GM21360 (cell line): Measurements from ENCODE around the gene DHRS11.

Experiments used
- ATAC-seq: cut with Tn5 transposase; IDR thresholded peaks from one replicate; pipeline ENCODE4 v1.9.1; 2021; ENCODE audit warnings: mild to moderate bottlenecking, moderate library complexity; ENCODE audit not compliant: unreplicated experiment

DHRS11 gene

DNA sequence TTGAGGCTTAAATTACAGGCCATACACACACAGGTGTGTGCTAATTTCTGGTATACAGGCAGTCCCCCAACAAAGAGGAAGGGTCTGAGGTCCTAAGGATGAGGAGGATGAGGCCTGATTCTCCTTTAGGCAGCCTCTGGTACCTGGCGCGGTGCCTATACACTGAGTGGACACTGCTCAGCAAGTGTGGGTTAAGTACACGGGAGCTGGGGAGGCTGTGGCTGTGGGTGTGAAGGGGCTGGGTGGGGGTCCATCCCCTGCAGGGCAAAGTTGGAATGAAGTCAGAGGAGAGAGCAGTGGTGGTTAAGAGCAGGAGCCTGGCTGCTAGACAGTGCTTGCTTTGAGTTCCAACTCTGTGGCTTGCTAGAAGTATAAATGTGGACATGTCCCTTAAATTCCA is 20.6 kb downstream of the DHRS11 start:
- ATAC-seq: no peak

- ATAC-seq: no peak
Measured at GRCh38 chr17:36613155-36613554, 21.5 kb downstream of the DHRS11 start.

DNA sequence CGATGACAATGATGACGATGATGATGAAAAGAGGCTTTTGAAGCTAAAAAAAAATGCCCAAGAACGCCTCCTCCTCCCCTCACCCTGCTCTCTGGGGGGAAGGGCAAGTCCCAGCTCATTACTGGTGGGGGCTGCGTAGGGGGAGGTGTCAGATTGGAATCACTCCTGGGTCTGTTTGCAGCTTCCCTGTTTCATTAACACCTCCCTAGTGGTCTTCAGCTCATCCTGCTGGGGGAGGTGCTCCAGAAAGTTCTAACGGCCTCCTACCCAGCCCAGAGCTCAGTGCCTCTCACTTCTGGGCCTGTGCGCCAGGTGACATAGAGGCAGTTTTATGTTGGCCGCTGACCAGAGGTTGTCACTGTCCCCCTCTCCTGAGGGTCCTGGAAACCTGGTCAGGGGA is 22.4 kb downstream of the DHRS11 start:
- ATAC-seq: no peak

GRCh38 chr17:36614933-36615332 is 23.3 kb downstream of the DHRS11 start:
- no peak for ATAC-seq

DNA sequence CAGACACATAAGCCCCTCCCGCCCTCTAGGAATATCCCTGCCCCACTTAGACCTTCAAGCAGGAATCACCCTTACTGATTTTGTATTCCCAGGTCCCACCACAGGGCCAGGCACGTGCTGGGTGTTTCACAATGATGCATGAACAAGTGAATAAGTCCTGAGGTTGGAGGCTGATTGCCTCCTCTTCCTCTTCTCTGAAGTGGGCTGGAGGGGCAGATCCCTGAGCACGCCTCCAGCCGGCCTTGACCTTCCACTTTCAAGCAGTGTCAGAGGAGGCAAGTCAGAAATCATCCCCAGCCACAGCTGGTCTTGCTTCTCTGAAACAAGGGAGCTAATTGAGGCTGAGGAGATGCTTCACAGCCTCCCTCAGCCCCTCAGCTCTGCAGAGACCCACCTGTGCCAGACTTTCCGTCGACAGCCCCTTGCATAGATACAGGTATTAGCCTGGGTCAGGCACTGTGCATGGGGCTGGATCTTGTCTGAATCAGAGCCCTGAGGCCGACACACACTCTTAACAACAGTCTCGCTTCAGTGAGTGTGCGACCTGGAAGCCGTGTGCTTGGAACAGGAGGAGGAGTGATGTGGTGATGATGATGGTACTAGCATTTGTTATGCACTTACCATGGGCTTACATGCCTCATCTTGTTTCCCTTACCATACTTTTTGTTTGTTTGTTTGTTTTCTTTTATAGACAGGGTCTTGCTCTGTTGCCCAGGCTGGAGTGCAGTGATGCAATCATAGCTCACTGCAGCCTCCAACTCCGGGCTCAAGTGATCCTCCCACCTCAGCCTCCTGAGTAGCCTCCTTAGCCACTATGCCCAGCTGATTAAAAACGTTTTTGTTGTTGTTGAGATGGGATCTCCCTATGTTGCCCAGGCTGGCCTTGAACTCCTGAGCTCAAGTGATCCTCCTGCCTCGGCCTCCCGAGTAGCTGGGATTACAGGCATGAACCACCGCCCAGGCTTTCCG is 24.7 kb downstream of the DHRS11 start:
- ATAC-seq: no peak

DNA sequence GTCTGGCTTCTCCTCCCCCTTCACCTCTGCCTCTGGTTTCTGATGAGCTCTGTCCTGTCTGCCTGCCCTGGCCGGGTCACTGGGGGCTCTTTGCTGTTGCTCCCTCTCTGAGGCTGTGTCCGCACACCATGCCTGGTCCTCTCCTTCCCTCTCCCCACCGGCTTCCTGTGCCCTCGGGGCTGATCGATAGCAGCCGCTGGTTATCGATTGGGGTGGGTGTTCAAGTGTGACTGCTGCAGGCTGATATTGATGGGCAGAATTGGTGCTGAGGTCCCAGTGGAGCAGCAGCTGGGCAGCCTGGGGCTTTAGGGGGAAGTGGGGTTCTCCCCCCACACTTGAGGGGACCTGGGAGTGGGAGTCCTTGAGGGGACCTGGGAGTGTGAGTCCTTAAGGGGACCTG is 26.1 kb downstream of the DHRS11 start:
- ATAC-seq: no peak

- no peak for ATAC-seq
Measured at GRCh38 chr17:36623281-36623680, 31.6 kb downstream of the DHRS11 start.

- ATAC-seq: no peak
Measured at GRCh38 chr17:36625188-36625587, 33.5 kb downstream of the DHRS11 start.

DNA sequence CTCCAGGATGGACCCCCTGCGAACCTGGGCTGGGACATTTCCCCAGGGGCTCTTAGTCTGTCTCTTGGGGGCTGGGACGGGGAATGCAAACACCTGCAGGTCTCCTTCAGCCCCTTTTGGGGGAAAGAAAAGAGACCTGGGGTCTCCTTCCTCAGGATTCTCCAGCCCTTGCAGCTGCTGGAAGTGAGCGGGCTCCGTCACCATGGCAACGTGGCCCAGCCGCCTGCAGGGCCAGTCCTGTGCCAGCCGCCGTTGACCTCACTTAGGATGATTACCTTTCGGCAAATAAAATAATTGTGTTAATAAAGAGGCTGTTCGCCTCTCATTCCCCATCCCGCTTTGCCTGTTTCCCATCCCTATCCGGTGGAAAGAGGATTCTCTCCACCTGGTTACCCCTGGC is 35.4 kb downstream of the DHRS11 start:
- ATAC-seq: no peak

DNA sequence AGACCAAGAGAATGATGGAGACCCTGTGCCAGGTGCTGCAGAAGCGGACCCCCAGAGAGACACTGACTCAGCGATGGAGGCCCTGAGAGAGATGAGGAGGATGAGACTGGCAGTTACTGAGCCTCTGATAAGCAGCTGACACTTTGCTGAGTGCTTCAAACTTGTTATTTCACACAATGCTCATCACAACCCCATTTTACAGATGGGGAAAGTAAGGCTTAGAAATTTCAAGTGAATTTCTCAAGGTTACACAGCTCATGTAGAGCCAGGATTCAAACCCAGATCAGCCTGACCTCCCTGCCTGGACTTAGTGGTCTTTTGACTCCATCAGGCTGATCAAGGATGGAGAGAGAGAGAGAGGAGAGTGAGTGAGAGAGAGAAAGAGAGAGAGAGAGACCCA is 36.9 kb downstream of the DHRS11 start:
- no peak for ATAC-seq

DNA sequence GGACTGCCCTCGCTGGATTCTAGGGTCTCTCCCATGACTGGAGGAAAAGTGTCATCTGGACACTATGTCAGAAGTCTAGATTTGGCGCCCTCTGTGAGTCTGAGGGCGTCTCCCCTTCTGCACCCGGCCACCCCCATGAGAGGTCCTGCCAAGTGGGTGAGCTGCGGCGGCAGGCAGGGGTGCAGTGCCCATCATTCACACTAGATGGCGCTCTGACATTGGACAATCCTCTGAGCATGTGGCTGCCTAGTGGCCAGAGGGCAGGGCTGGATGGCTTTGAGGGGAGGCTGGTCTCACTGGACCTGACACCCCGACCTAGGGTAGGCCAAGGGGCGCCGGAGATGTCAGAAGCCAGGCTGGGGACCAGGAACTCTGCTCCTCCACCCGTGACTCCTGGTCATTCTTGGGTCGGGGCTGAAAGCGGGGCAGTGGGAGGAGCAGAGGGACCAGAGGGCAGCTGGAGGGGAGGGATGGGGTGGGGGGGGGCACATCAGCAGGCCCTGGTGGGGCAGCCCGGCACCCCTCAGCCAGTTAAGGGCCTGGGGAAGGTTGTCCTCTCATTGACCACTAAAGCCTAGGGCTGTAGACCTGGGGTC is 37.7 kb downstream of the DHRS11 start:
- ATAC-seq: no peak

DNA sequence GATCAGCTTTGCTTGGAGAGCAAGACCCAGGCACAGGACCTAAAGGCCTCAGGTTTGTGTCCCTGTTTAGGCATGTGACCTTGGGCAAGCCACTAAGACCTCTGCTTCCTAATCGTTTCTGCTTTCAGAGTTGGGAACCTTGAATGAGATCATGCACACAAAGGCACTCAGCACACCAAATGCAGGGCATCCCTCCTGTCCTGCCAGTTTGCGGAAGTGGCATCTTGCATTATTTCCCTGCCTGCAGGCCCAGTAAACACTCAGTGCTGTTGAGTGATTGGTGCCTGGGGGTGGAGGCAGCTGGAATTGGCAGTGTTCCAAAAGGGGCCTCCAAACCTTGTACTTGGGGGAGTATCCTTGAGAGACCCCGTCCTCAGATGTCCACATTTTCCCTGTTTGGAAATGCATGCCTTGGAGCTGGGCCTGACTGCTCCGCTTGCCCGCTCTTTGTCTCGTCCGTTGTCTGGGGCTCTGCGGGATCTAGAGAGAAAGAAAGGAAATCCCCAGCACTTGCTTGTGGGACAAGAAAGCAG is 38.4 kb downstream of the DHRS11 start:
- no peak for ATAC-seq

DNA sequence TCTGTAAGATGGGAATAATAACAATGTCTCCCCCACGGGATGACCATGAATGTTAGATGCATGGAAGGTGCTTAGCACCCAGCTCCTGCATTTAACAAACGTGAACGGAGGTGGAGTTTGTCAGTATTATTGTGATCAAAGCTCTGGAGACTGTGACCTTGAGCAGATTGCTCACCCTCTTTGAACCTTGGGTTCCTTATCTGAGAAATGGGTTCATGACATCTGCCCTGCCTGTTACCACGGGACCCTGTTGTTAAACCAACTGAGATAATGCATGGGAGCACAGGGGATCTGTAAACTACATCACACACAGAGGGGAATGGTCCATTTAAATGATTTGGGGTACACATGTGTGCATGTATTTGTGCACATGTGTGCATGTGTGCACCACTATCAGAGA is 39.3 kb downstream of the DHRS11 start:
- no peak for ATAC-seq

GRCh38 chr17:36632916-36633771 is 41.5 kb downstream of the DHRS11 start:
- no peak for ATAC-seq

DNA sequence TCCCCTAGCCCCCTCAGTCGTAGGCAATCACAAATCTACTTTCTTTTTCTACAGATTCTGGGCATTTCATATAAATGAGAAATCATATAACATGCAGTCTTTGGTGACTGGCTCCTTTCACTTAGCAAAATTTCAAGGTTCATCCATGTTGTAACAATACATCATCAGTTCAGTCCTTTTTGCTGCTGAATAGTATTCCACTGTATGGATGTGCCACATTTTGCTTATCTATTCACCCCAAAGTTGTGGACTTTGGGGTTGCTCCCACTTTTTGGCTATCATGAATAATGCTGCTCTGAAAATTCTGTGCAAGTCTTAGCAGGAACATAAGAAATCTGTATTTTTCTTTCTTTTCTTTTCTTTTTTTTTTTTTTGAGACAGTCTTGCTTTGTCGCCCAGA is 48.7 kb downstream of the DHRS11 start:
- ATAC-seq: no peak

DNA sequence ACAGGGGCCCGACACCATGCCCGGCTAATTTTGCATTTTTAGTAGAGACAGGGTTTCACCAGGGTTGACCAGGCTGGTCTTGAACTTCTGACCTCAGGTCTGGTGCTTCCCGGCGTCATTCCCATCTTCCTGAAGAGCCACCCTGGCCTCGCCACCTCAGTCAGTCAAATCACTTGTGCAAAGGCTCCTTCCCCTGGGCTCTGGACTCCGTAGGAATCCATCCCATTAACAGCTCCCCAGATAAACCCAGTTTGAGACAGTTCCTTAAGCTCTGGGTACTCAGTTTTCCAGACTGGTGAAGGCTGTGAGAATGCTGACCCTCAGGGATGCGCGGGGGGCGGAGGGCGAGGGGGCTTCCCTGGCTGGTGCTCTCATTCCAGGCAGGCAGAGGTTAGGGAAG is 49.2 kb downstream of the DHRS11 start:
- no peak for ATAC-seq

- no peak for ATAC-seq
Measured at GRCh38 chr17:36641331-36641876, 49.7 kb downstream of the DHRS11 start.

DNA sequence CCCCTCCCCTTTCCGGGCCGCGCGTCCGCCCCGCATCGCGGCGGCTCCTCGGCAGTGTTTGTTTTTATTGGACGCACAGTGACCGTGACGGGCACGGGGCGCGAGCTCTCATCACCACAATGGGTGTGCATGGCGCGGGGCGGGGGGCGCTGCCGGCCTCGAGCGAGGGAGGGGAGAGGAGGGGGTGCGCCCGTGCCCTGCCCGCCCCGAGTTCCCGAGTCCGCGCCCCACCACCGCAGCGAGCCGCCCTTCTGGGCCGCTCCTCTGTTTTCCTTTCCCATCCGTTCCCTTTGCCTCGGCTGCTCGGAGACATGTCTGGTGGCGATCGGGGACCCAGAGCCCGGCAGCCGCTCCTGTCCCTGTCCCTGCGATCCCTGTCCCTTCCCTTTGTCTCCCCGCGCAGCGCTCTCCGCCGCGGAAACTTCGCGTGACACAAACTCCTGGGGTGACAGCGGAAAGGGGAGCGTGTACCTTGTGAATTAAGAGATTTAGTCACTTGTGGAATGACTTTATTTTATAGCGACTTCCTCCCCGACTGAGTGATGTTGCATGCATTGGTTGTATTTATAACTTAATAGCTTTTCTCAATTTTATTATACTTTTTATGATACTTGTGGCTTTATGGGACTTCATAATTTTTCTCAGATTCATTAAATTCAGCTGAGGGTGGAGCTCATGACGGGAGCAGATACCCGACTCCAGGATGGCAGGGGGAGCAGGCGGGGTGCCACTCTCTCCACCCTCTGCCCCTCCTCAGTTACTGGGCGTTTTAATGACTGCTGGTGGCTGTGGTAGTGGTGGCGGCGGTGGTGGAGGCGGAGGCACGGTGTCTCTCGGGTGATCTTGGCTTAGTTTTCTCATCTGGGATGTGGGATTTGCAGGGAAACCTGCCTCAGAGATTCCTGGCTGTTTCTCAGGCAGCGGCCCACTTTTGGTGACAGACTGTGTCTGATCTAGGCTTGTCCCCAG is 50.5 kb downstream of the DHRS11 start:
- no peak for ATAC-seq

GRCh38 chr17:36643086-36643685 is 51.5 kb downstream of the DHRS11 start:
- ATAC-seq: no peak
